Loucy (cell line): ENCODE results near the gene TPRG1L.

Experiments used
- H2AFZ ChIP-seq: fragments of 200-600 bp; sonication (generic); 2 replicates; pipeline ENCODE4 v1.6.0; 2016; ENCODE audit warnings: antibody characterized with exemption, mild to moderate bottlenecking, low read length, moderate library complexity
- H3F3A ChIP-seq: fragments of 200-600 bp; 2 replicates; pipeline ENCODE4 v1.6.0; 2016; ENCODE audit warnings: antibody characterized with exemption, low read depth, mild to moderate bottlenecking
- H3K27me3 ChIP-seq: fragments of 200-600 bp; sonication (generic); 2 replicates; pipeline ENCODE4 v1.6.1; 2014; ENCODE audit warnings: low read length, mild to moderate bottlenecking; ENCODE audit not compliant: insufficient read depth, poor library complexity, severe bottlenecking
- H3K36me3 ChIP-seq: fragments of 200-600 bp; sonication (generic); 2 replicates; pipeline ENCODE4 v1.6.1; 2016; ENCODE audit warnings: low read length; ENCODE audit not compliant: insufficient read depth
- H3K4me1 ChIP-seq: fragments of 200-600 bp; sonication (generic); 2 replicates; pipeline ENCODE4 v1.5.1; 2014; ENCODE audit warnings: low read length, mild to moderate bottlenecking; ENCODE audit not compliant: insufficient read depth, poor library complexity, severe bottlenecking
- H3K4me2 ChIP-seq: fragments of 200-600 bp; sonication (generic); 2 replicates; pipeline ENCODE4 v1.6.0; 2014; ENCODE audit warnings: antibody characterized with exemption, low read length, low read depth, mild to moderate bottlenecking; ENCODE audit not compliant: poor library complexity, severe bottlenecking
- H3K4me3 ChIP-seq: fragments of 200-600 bp; sonication (generic); 2 replicates; pipeline ENCODE4 v1.5.1; 2014; ENCODE audit warnings: low read length, mild to moderate bottlenecking, mixed read lengths; ENCODE audit not compliant: poor library complexity, severe bottlenecking
- H3K79me2 ChIP-seq: fragments of 200-600 bp; sonication (generic); 2 replicates; pipeline ENCODE4 v1.6.1; 2014; ENCODE audit warnings: low read length; ENCODE audit not compliant: insufficient read depth
- H3K9ac ChIP-seq: fragments of 200-600 bp; sonication (generic); 2 replicates; pipeline ENCODE4 v1.6.0; 2014; ENCODE audit warnings: mild to moderate bottlenecking, low read depth, low read length, moderate library complexity; ENCODE audit not compliant: poor library complexity, severe bottlenecking
- H3K9me2 ChIP-seq: fragments of 200-600 bp; sonication (generic); replicated peaks from 2 replicates; pipeline ENCODE4 v1.6.1; 2016; ENCODE audit warnings: low read depth, low read length, mixed read lengths
- H3K9me3 ChIP-seq: fragments of 200-600 bp; sonication (generic); 2 replicates; pipeline ENCODE4 v1.6.1; 2014; ENCODE audit warnings: mild to moderate bottlenecking, antibody characterized with exemption, low read length, low read depth; ENCODE audit not compliant: insufficient read depth
- H4K20me1 ChIP-seq: fragments of 200-600 bp; sonication (generic); 2 replicates; pipeline ENCODE4 v1.6.0; 2014; ENCODE audit warnings: antibody characterized with exemption, low read length, mild to moderate bottlenecking; ENCODE audit not compliant: insufficient read depth, poor library complexity, severe bottlenecking
- EZH2phosphoT487 ChIP-seq: fragments of 200-600 bp; IDR thresholded peaks from 2 replicates; pipeline ENCODE4 v1.6.1; 2018; ENCODE audit warnings: antibody characterized with exemption, mild to moderate bottlenecking, moderate library complexity, borderline replicate concordance
- TF ChIP-seq, protein P1 (sequence below): fragments of 200-600 bp; sonication (generic); conservative IDR thresholded peaks from 2 replicates; pipeline ENCODE4 v1.5.1; 2014; ENCODE audit warnings: mild to moderate bottlenecking, antibody characterized with exemption, low read length

The TPRG1L gene

DNA sequence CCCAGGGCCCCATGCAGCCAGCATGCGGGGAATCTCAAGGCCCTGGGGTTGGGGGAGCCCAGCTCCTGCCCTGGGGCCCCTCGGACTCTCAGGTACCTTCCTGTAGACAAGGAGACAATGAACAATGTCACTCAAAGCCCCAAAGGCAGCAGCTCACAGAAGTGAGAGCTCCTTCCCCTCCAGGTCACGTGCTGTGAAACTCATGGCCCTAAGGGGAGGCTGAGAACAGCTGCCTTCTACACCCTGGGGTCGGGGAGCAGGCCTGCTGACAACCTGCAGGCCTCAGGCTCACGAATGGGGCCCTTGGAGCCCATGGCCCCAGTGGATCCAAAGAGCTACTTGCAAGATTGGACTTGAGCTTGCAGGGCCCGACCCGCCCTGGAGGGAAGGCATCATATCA is 16.7 kb upstream of the TPRG1L start:
- no peak for TF ChIP-seq EZH2phosphoT487
- TF ChIP-seq, protein P1, sequence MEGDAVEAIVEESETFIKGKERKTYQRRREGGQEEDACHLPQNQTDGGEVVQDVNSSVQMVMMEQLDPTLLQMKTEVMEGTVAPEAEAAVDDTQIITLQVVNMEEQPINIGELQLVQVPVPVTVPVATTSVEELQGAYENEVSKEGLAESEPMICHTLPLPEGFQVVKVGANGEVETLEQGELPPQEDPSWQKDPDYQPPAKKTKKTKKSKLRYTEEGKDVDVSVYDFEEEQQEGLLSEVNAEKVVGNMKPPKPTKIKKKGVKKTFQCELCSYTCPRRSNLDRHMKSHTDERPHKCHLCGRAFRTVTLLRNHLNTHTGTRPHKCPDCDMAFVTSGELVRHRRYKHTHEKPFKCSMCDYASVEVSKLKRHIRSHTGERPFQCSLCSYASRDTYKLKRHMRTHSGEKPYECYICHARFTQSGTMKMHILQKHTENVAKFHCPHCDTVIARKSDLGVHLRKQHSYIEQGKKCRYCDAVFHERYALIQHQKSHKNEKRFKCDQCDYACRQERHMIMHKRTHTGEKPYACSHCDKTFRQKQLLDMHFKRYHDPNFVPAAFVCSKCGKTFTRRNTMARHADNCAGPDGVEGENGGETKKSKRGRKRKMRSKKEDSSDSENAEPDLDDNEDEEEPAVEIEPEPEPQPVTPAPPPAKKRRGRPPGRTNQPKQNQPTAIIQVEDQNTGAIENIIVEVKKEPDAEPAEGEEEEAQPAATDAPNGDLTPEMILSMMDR = no peak
- Histone ChIP-seq H3K4me3 (peak overlapping the region; percentile 72), H3K9ac (peak overlapping the region; percentile 66), H3F3A (no peaks in the 10 kb centered on the region), H3K9me3 (no peaks in the 10 kb centered on the region), H3K79me2 (peaks cover 53% of the 10 kb centered on the region), H3K27me3 (no peaks in the 10 kb centered on the region), H3K4me2 (peak overlapping the region; percentile 71), H3K9me2 (no peaks in the 10 kb centered on the region), H2AFZ (no peak overlapping the region), H3K4me1 (peaks cover 17% of the 10 kb centered on the region), H4K20me1 (no peaks in the 10 kb centered on the region), H3K36me3 (no peaks in the 10 kb centered on the region)

DNA sequence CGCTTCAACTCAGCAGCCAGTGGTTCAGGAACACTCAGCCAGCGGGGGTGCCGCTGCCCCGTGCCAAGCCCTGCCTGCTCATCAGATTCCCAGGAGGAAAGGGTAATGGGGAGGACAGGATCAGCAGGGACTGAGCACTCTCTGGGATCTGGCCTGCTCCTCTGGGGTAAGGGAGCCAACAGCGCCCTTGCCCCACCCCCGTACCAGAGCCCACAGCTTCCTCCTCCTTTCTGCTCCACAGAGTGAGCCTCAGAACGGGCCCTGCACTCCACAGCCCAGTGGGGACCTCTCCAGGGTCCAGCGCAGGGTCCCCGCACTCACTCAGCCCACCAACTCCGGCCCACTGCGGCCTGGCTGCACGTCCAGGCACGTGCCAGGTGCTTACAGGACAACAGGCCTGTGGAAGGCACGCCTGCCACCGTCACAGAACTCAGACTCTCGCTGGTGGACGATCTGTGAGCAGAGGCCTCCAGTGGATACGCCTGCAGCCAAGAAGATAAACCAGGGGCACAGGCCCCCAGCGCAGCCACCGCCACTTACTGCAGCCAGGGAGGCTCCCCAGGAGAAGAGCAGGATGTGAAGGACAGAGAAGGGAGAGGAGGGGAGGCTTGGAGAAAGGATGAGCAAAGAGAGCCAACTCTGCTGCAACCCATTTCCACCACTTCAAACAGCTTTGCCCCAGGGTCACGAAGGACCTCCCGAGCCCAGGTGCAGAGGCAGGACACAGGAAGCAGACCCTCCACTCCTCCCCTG is 15.6 kb upstream of the TPRG1L start:
- H3K79me2 ChIP-seq = peaks cover 53% of the 10 kb centered on the region
- H3K9ac ChIP-seq = peak overlapping the region; percentile 66
- H2AFZ ChIP-seq = no peak overlapping the region
- H3K4me1 ChIP-seq = peaks cover 17% of the 10 kb centered on the region
- H3K4me2 ChIP-seq = peak overlapping the region; percentile 71
- no peaks in the 10 kb centered on the region for H3K36me3 ChIP-seq
- no peaks in the 10 kb centered on the region for H3K9me3 ChIP-seq
- no peak for TF ChIP-seq EZH2phosphoT487
- TF ChIP-seq, protein P1 = no peak
- no peaks in the 10 kb centered on the region for H4K20me1 ChIP-seq
- H3F3A ChIP-seq = no peaks in the 10 kb centered on the region
- H3K27me3 ChIP-seq = no peaks in the 10 kb centered on the region
- H3K4me3 ChIP-seq = peak overlapping the region; percentile 72
- H3K9me2 ChIP-seq = no peaks in the 10 kb centered on the region

DNA sequence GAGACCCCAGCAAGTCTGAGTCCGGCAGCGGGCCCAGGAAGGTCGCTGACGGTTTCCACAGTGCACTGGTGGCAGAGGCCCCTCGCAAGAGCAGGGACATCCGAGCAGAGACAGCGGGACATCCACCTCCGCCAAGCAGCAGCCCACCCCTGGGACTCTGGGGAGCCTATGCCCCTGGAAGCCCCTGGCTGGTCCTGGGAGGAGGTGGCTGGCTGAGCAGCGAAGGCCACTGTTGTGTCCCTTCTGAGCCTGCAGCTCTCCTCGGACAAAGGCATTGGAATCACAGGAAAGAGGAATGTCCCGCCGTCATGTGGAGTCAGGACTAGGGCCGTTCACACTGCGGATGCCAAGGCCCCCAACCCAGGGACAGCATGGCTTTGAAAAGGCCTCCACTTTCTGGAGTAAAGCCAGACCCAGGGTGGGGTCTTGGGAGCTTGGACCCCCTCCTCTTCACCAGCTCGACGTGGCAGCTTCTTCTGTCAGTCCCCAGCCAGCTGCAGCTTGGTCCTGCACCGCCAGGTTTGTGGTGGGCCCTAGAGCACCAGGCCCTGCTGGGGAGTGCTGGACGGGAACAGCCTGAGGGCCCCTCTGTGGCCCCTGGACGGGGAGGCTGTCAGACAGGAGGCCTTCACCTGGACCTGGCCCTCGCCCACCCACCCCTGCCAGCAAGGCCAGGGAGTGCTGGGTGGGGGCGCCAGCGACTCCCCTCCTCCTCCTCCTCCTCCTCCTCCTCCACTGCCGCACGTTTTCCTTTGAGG is 14.9 kb upstream of the TPRG1L start:
- no peaks in the 10 kb centered on the region for H4K20me1 ChIP-seq
- H2AFZ ChIP-seq = no peak overlapping the region
- peak overlapping the region; percentile 66 for H3K9ac ChIP-seq
- H3K9me2 ChIP-seq = no peaks in the 10 kb centered on the region
- no peaks in the 10 kb centered on the region for H3F3A ChIP-seq
- H3K4me3 ChIP-seq = peak overlapping the region; percentile 72
- no peaks in the 10 kb centered on the region for H3K9me3 ChIP-seq
- peak overlapping the region; percentile 71 for H3K4me2 ChIP-seq
- peaks cover 17% of the 10 kb centered on the region for H3K4me1 ChIP-seq
- H3K27me3 ChIP-seq = no peaks in the 10 kb centered on the region
- H3K36me3 ChIP-seq = no peaks in the 10 kb centered on the region
- TF ChIP-seq, protein P1 = no peak
- no peak for TF ChIP-seq EZH2phosphoT487
- H3K79me2 ChIP-seq = peaks cover 51% of the 10 kb centered on the region
